Kidney (tissue), 14 donors: ENCODE data around the gene C1orf198. TPM values are rescaled to one million over a fixed set of nuclear protein-coding genes. Genes with fewer than 3 reads are reported as not detected.

Experiments used
- DNase-seq, 5 donors: peaks; one replicate each; pipeline ENCODE4 v3.0.0-alpha.2; 2013 to 2020
- FAIRE-seq: peaks from 2 replicates; lab custom pipeline; 2012; peaks lifted over from hg19 to GRCh38; lab: Jason Lieb, UNC
- H3K27ac ChIP-seq, 2 donors: one replicate each; pipeline ENCODE4 v1.7.0; 2013; ENCODE audit warnings: low read depth in 2 of 2, low read length in 2 of 2, inconsistent platforms in 1 of 2
- H3K27me3 ChIP-seq: one replicate; pipeline ENCODE4 v1.7.1; 2013; ENCODE audit warnings: low read length, inconsistent platforms; ENCODE audit not compliant: control insufficient read depth, insufficient read depth
- H3K36me3 ChIP-seq, 3 donors: one replicate each; pipeline versions ENCODE4 v1.7.0 to v1.7.1; 2013; ENCODE audit warnings: low read length in 3 of 3, control low read depth in 1 of 3, inconsistent platforms in 1 of 3; ENCODE audit not compliant: insufficient read depth in 3 of 3, control insufficient read depth in 2 of 3
- H3K4me1 ChIP-seq, 3 donors: one replicate each; pipeline versions ENCODE4 v1.7.0 to v1.7.1; 2013; ENCODE audit warnings: low read length in 3 of 3, inconsistent platforms in 1 of 3, low read depth in 1 of 3; ENCODE audit not compliant: control insufficient read depth in 2 of 3, insufficient read depth in 2 of 3
- H3K4me3 ChIP-seq, 3 donors: one replicate each; pipeline versions ENCODE4 v1.7.0 to v1.8.1; 2013; ENCODE audit warnings: low read length in 3 of 3, control low read depth in 1 of 3, inconsistent platforms in 1 of 3
- H3K9ac ChIP-seq, 3 donors: one replicate each; pipeline versions ENCODE4 v1.7.0 to v1.7.1; 2013; ENCODE audit warnings: low read length in 3 of 3, control low read depth in 1 of 3, inconsistent platforms in 1 of 3
- H3K9me3 ChIP-seq, 3 donors: one replicate each; pipeline versions ENCODE4 v1.7.0 to v1.7.1; 2013; ENCODE audit warnings: low read length in 3 of 3, control low read depth in 1 of 3, inconsistent platforms in 1 of 3; ENCODE audit not compliant: control insufficient read depth in 2 of 3, insufficient read depth in 1 of 3
- intact Hi-C: fragments of 100-400 bp; cut with DNase I; formaldehyde crosslinking; loops from one replicate; pipeline ENCODE4 v1.11.1; 2022
- polyA plus RNA-seq: library from polyadenylated mRNA; stranded (reverse); fragments of 350-450 nt; fragmentation: Illumina TruSeq; extraction: RNeasy Lipid Tissue Mini Kit (QIAGEN cat#74804); gene quantifications from one replicate; pipeline ENCODE4 v1.2.3, GENCODE V29; 2014; ENCODE audit warnings: low read depth, low replicate concordance; ENCODE audit not compliant: insufficient read depth
- total RNA-seq: library from RNA; stranded (reverse); fragmentation: NEBNext Ultra II Directional; extraction: Animal tissue kit (Norgen Biotek cat#: 25700); gene quantifications from one replicate; pipeline ENCODE4 v1.2.1, GENCODE V29; 2021
- TF ChIP-seq, protein P1 (sequence below): IDR thresholded peaks from 3 replicates; pipeline ENCODE4 v1.5.1; 2012; ENCODE audit warnings: mild to moderate bottlenecking, moderate library complexity, borderline replicate concordance; ENCODE audit not compliant: insufficient read depth; ENCODE audit errors: extremely low read depth
- donor health status: control.
- donor health status: control.
- donor health status: control.
- donor health status: control.
- donor health status: control.
- donor health status: DM: yes; HTN: yes; CAD: no.
- donor health status: Normal renal cell carcinoma (clear cell type).

C1orf198 gene
- total and polyA plus RNA-seq, 2 donors from 2014 or later = 15.4 to 45.3 TPM

DNA sequence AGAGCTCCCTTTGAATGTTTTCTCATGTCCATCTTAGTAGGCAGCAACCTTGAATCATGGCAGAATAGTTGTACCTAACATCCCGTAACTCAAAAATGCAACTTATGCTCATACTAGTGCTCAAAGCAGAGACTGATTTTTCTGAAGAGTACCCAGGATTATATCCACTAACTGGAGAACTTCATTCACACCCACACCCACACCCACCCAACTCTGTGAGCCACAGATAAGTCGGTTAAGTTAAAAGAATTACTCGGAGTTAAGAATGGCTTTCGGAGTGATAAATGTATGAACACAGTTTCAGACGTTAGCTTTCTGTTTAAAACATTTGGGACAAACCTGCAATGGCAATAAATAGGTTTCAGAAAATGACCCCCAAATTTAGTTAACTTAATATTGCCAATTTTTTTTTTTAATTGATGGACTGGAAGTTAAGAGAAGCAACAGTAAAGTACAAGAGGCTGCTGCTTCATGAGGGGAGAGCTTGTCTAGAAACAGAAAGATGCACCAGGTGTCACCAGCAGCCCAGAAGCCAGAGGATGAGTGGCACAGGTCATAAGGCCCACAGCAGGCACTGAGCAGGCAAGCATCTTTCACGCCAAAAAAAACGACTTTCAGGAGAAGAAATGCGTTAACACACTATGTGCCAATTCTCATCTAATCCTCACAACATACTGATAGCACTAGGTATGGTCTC is 48.4 kb upstream of the C1orf198 start:
- DNase-seq (no peak), FAIRE-seq (no peak)
- H3K4me3 ChIP-seq = no peak overlapping the region
- no peak overlapping the region for H3K27ac ChIP-seq
- H3K9ac ChIP-seq = no peak overlapping the region
- H3K36me3 ChIP-seq = peaks cover 0 to 10% (median 4%) of the 10 kb centered on the region in 3 donors
- TF ChIP-seq, protein P1, sequence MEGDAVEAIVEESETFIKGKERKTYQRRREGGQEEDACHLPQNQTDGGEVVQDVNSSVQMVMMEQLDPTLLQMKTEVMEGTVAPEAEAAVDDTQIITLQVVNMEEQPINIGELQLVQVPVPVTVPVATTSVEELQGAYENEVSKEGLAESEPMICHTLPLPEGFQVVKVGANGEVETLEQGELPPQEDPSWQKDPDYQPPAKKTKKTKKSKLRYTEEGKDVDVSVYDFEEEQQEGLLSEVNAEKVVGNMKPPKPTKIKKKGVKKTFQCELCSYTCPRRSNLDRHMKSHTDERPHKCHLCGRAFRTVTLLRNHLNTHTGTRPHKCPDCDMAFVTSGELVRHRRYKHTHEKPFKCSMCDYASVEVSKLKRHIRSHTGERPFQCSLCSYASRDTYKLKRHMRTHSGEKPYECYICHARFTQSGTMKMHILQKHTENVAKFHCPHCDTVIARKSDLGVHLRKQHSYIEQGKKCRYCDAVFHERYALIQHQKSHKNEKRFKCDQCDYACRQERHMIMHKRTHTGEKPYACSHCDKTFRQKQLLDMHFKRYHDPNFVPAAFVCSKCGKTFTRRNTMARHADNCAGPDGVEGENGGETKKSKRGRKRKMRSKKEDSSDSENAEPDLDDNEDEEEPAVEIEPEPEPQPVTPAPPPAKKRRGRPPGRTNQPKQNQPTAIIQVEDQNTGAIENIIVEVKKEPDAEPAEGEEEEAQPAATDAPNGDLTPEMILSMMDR = no peak
- H3K9me3 ChIP-seq = no peaks in the 10 kb centered on the region
- H3K27me3 ChIP-seq = no peaks in the 10 kb centered on the region
- H3K4me1 ChIP-seq = no peaks in the 10 kb centered on the region
- intact Hi-C loops = no loop called here

DNA sequence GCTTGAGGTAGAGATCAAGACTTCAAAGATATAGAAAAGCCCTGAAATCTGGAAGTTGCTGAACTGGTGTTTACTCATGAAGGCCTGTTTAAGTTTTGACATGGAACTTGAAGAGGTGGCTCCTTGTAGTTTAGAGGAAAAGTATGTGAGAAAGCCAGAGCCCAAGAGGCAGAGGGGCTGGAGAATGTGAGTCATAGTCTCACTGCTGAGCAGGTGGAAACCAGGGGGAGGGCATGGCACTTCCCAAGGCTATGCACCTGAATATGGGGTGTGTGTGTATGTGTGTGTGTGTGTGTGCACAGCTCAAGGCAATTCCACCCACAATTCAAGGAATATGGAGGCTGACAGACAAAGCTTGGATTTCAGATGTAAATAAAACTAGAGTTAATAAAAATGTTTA is 46.8 kb upstream of the C1orf198 start:
- H3K36me3 ChIP-seq = peaks cover 0 to 10% (median 4%) of the 10 kb centered on the region in 3 donors
- H3K4me3 ChIP-seq = no peak overlapping the region
- TF ChIP-seq, protein P1 = no peak
- no peak overlapping the region for H3K27ac ChIP-seq
- no peak for DNase-seq
- no peak for FAIRE-seq
- H3K9ac ChIP-seq = no peak overlapping the region
- no peaks in the 10 kb centered on the region for H3K4me1 ChIP-seq
- no peaks in the 10 kb centered on the region for H3K9me3 ChIP-seq
- intact Hi-C loops = no loop called here
- H3K27me3 ChIP-seq = no peaks in the 10 kb centered on the region

DNA sequence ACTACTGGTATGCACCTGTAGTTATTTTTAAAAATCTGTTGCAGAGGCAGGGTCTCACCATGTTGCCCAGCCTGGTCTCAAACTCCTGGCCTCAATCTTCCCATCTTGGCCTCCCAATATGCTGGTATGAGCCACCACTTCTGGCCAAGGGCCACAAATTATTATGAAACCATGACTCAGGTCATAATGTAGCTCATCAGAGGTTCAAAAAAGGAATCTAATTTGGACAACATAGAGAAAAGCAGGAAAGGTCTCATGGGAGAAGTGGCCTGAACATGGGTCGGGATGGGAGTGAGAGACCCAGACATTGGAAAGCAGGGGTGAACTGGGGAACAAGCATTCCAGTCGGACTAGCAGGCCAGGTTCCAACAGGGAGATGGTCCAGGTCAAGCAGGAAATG is 45.2 kb upstream of the C1orf198 start:
- no peaks in the 10 kb centered on the region for H3K9me3 ChIP-seq
- no peak overlapping the region for H3K27ac ChIP-seq
- intact Hi-C loops = no loop called here
- H3K36me3 ChIP-seq = peaks cover 0 to 7% (median 0%) of the 10 kb centered on the region in 3 donors
- no peak overlapping the region for H3K4me3 ChIP-seq
- H3K27me3 ChIP-seq = no peaks in the 10 kb centered on the region
- DNase-seq (no peak), FAIRE-seq (no peak)
- TF ChIP-seq, protein P1 = no peak
- H3K9ac ChIP-seq = no peak overlapping the region
- H3K4me1 ChIP-seq = no peaks in the 10 kb centered on the region
